HG03460 (cell line): ENCODE measurements around the gene KRT24.

Source experiments
- ATAC-seq: cut with Tn5 transposase; IDR thresholded peaks from one replicate; pipeline ENCODE4 v1.9.1; 2021; ENCODE audit not compliant: unreplicated experiment

Gene KRT24

GRCh38 chr17:40695874-40696472 is 7.6 kb downstream of the KRT24 start:
- ATAC-seq, result no peak

DNA sequence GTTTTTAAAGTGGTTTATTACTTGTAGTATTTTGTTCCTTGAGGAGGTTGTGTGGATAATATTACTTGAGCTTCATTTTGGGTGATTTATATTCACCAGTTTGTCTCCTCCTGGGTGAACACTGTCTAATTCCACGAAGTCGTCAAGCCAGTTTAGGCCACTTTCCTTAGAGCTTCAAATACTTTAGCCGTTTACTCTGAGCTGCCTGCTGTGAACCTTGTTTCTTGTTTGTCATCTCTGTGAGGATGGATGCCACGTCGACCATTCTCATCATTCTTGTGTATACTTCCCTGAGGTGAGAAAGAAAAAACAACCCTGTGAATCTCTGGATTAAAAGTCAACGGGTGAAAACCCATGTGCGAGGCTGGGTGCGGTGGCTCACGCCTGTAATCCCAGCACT is 9.0 kb downstream of the KRT24 start:
- no peak for ATAC-seq

DNA sequence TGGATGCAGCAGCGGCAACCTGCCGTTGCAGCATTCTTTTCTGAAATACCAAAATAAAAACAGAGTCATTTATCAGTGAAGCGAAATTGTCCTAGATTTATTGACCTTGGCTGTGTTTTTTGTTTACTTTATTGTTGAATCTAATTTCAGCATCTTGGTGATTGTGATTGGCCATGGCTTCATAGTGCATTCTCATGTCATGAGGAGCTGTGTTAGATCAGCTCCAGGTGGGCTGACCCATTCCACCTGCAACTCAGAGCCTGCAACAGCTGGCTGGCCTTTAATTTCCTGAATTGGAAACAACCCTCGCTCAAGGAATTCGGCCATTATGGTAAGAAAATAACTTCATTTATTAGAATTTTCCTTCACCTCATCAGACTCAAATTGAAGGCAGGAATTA is 16.4 kb downstream of the KRT24 start:
- ATAC-seq, result no peak

DNA sequence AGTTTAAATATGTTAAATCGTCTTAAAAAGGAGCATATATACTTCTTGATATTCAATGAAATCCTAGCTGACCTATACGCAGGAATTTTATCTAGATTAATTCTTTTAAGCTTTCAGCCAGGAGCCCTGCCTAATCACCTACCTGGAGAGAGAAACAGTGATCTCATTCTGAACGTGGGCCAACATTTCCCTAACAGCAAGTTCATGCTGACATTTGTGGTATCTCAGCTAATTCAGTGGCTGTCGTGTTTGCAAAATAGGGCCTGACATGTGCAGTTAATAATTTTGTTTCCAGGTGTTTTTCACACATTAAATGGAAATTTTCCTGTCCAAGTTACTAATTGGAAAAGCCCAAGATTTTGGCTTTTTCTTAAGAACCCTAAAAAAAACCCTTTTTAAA is 17.4 kb downstream of the KRT24 start:
- ATAC-seq, result no peak

DNA sequence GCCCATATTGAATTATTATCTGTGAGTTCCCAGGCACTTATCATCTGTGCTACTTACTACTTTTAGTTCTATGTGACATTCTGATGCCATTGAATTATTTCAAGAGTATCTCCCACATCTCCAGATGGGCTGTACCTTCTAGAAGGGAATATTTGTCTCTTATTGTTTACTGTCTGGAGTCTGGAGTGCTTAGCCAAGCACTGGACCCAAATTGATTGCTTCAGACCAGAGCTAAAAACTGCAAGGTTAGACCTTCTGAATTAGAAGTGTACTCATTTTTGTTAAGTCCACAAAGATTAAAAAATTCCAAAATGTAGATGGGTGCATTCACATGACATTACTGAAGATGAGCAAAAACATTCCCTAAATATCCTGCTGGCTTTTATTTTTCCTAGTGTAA is 22.6 kb downstream of the KRT24 start:
- ATAC-seq, result no peak

DNA sequence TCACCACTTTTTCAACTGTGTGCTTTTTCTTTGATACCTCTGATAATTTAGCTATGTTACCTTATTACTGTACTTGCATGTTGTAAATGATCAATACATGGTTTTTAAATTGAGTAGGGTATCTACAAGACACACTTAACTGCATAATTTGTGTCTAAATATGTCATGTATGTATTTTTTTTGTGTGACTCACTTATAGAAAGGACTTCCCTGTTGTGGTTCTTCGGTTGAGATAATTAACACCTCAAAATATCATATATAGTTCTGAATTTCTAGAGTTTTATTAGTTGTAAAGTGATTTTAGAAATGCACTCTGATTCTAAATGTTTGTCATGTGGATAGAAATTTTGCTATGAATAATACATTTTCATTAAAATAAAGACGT is 24.0 kb downstream of the KRT24 start:
- no peak for ATAC-seq

GRCh38 chr17:40678902-40679522 is 24.5 kb downstream of the KRT24 start:
- no peak for ATAC-seq

GRCh38 chr17:40675905-40676304 is 27.6 kb downstream of the KRT24 start:
- ATAC-seq, result no peak

DNA sequence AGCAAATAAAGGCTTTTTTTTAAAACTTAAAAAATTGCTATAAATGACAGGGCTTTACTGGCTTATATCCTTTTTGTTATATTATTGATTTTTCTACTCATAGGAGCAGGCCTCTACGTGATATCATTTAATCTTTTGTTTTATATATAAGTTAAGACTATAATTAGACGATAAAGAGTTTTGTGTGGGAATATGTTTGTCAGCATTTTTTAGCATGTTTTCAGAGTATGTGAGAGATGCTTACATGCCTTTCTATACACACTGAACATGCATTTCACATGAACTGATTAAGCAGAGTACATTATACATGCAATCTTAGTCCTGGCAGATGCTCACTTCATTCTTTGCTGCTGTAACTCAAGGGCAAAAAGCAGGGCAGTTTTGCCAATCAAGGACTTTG is 30.9 kb downstream of the KRT24 start:
- ATAC-seq, result no peak

- no peak for ATAC-seq
Observed at GRCh38 chr17:40671282-40671681, 32.3 kb downstream of the KRT24 start.

DNA sequence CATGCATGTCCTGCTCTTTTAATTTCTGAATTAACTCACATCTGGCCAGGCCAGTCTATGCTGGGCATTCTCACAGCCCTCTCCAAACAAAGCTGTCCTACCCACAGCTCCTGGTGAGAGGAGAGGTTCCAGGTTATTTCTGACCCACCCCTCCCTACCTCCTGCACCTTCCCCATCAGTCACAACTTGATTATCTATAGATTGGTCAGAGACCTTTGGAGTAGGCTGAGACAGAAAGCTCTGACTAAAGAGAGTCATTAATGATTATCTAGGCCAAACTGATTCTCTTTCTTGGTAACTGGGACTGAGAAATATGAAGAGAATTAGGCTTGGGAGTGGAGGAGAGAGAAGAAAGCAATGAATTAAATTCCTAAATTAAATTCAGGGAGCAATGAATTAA is 37.2 kb downstream of the KRT24 start:
- ATAC-seq, result no peak

GRCh38 chr17:40664582-40665333 is 38.8 kb downstream of the KRT24 start, which contains the start of gene KRT222:
Gene KRT222 (minus strand): TSS chr17:40665177. CDS start chr17:40665099, 78 bp downstream.
- no peak for ATAC-seq

DNA sequence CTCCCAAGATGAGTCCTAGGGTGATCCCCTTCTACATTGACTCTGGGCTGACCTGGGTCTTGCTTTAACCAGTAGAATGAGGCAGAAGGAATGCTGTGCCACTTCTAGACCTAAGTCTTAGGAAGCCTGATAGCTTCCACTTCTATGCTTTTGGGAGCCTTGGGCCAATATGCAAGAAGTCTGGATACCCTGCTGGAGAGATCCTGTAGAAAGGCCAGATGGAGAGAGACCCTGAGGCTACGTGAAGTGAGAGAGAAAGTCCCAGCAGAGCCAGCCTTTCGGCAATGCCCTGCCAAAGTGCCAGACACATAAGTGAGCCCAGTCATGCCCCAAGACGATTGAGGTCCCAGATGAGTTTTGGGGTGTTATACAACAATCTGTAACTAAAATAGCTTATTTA is 40.3 kb downstream of the KRT24 start:
- ATAC-seq, result no peak

DNA sequence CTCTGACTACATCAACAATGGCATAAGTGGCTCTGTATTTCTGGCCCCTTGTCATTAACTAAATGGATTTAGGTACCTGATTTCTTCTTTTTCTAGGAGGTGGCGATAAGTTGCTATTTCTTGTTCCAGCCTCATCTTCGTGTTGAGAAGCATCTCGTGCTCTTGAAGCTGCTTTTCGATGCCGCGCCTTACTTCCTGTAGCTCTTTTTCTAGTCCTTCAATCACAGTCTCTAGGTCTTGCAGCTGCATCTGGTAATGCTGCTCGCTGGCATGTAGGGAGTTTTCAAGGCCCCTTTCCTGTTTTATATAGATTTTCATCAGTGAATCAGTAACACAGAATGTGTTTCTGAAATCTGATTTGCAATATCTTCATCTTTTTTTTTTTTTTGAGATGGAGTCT is 43.6 kb downstream of the KRT24 start:
- no peak for ATAC-seq

- ATAC-seq, result no peak
Observed at GRCh38 chr17:40658396-40658795, 45.2 kb downstream of the KRT24 start.

- no peak for ATAC-seq
Observed at GRCh38 chr17:40651939-40652338, 51.6 kb downstream of the KRT24 start.

DNA sequence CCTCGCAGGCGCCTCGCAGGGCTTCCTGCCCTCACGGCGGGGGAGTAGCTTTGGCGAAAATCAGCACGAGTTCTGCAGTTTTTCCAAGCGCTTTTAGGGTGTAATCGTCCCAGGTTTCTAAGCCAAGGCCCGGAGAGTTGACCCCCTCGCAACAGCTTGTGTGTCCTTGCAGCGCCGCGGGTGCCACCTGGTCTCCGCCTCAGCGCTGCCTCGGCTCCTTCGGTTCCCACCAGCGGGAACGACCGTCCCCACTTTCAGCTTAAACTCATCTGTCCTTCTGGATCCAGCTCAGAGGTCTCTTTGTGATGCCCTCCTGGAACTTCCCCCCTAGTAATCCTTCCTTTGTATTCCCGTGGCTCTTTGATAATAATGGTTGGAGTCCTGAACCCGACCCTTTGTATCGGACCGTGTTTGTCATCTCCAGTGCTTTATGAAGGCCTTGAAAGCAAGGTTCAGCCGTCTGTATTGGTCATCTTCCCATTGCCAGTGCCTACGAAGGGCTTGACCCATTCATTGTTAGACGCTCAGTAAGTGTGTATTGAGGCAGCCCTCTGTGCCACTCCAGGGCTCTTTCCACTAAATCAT is 55.1 kb downstream of the KRT24 start:
- ATAC-seq, result no peak
